DLD1 (cell line): ENCODE results near the gene IFT25.

Source experiments
- in situ Hi-C: cut with HindIII; loops from 2 replicates; pipeline ENCODE4 v1.10.0; 2017; ENCODE audit warnings: low sequenced_read_pairs

IFT25 gene

GRCh38 chr1:53957194-53957818, 11.8 kb upstream of the IFT25 start:
- in situ Hi-C loops: no loop called here

- in situ Hi-C loops: no loop called here
Measured at GRCh38 chr1:53956308-53957168, 11.0 kb upstream of the IFT25 start.

GRCh38 chr1:53954128-53954527, 8.6 kb upstream of the IFT25 start:
- in situ Hi-C loops: no loop called here

GRCh38 chr1:53951697-53952096, 6.2 kb upstream of the IFT25 start:
- in situ Hi-C loops: no loop called here

GRCh38 chr1:53949023-53949990, 3.8 kb upstream of the IFT25 start:
- in situ Hi-C loops: no loop called here

GRCh38 chr1:53948291-53948690, 2.8 kb upstream of the IFT25 start:
- in situ Hi-C loops: no loop called here

- in situ Hi-C loops: no loop called here
Measured at GRCh38 chr1:53947172-53947907, 1.8 kb upstream of the IFT25 start.

GRCh38 chr1:53946252-53947171, 1.0 kb upstream of the IFT25 start, which contains the start of gene LRRC42:
LRRC42 (plus strand) TSS chr1:53946350; CDS start chr1:53952000, 5,650 bp downstream.
- in situ Hi-C loops: no loop called here

- in situ Hi-C loops: no loop called here
Measured at GRCh38 chr1:53945183-53945432, 391 bp downstream of the IFT25 start.

GRCh38 chr1:53944469-53945182, 873 bp downstream of the IFT25 start:
- in situ Hi-C loops: no loop called here

- in situ Hi-C loops: no loop called here
Measured at GRCh38 chr1:53943490-53944043, 1.9 kb downstream of the IFT25 start.

- in situ Hi-C loops: no loop called here
Measured at GRCh38 chr1:53943090-53943489, 2.4 kb downstream of the IFT25 start.

- in situ Hi-C loops: no loop called here
Measured at GRCh38 chr1:53942127-53942957, 3.2 kb downstream of the IFT25 start.

- in situ Hi-C loops: no loop called here
Measured at GRCh38 chr1:53938136-53938830, 7.2 kb downstream of the IFT25 start.

- in situ Hi-C loops: no loop called here
Measured at GRCh38 chr1:53936430-53936829, 9.1 kb downstream of the IFT25 start.

GRCh38 chr1:53934170-53934765, 11.2 kb downstream of the IFT25 start:
- in situ Hi-C loops: no loop called here

GRCh38 chr1:53931523-53931922, 14.0 kb downstream of the IFT25 start:
- in situ Hi-C loops: no loop called here
